Measurements from ENCODE around the gene GZMM. TPM values are rescaled to one million over a fixed set of nuclear protein-coding genes. Genes with fewer than 3 reads are reported as not detected.

Gene GZMM
- total and polyA plus RNA-seq, 2 of the 13 experiments (the other 11 are each of a cell fraction or from before 2014, with no cell fraction given): 0.07 TPM; not detected in 1

- peak; percentile 44 for TF ChIP-seq SAP130 (CRISPR knock-in tag; IDR thresholded peaks at IDR 0.05; ENCODE audit: low read depth)
- no peak for TF ChIP-seq ZSCAN22 (CRISPR knock-in tag; IDR thresholded peaks at IDR 0.05)
- TF ChIP-seq ARID3A (IDR thresholded peaks at IDR 0.05; ENCODE audit: low read depth, low read length): no peak
- no peak for TF ChIP-seq ZNF282 (IDR thresholded peaks at IDR 0.05; ENCODE audit: partially characterized antibody)
- no peak for TF ChIP-seq ZBTB2 (CRISPR knock-in tag; IDR thresholded peaks at IDR 0.05; ENCODE audit: low read depth)
- TF ChIP-seq NBN (conservative IDR thresholded peaks at IDR 0.05): no peak
- no peak for TF ChIP-seq SMAD1 (CRISPR knock-in tag; IDR thresholded peaks at IDR 0.05; ENCODE audit: borderline replicate concordance, low read depth)
- TF ChIP-seq ZNF225 (CRISPR knock-in tag; IDR thresholded peaks at IDR 0.05): no peak
- no peak for TF ChIP-seq MLLT10 (CRISPR knock-in tag; IDR thresholded peaks at IDR 0.05)
- no peak for TF ChIP-seq ZNF317 (CRISPR knock-in tag; IDR thresholded peaks at IDR 0.05)
- no peak for TF ChIP-seq MAZ (IDR thresholded peaks at IDR 0.05; ENCODE audit: borderline replicate concordance, low read depth, low read length)
- peak; percentile 50; the same call in 1 of the 2 replicates for TF ChIP-seq MAZ (CRISPR knock-in tag; IDR thresholded peaks at IDR 0.05; ENCODE audit: low read depth)
- TF ChIP-seq, protein P1, sequence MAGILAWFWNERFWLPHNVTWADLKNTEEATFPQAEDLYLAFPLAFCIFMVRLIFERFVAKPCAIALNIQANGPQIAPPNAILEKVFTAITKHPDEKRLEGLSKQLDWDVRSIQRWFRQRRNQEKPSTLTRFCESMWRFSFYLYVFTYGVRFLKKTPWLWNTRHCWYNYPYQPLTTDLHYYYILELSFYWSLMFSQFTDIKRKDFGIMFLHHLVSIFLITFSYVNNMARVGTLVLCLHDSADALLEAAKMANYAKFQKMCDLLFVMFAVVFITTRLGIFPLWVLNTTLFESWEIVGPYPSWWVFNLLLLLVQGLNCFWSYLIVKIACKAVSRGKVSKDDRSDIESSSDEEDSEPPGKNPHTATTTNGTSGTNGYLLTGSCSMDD (CRISPR knock-in tag; IDR thresholded peaks at IDR 0.05): no peak
- no peak for TF ChIP-seq PAF1 (CRISPR knock-in tag; IDR thresholded peaks at IDR 0.05)
- peak; percentile 70 for TF ChIP-seq RAD21 (CRISPR knock-in tag; IDR thresholded peaks at IDR 0.05)
- peak; percentile 40; the same call in 1 of the 2 replicates for TF ChIP-seq SALL1 (CRISPR knock-in tag; IDR thresholded peaks at IDR 0.05)
- 0 out of 2 replicates have a peak, but pooled peaks have one; percentile 54 for TF ChIP-seq ZNF468 (CRISPR knock-in tag; IDR thresholded peaks at IDR 0.05)
- TF ChIP-seq, protein P2, sequence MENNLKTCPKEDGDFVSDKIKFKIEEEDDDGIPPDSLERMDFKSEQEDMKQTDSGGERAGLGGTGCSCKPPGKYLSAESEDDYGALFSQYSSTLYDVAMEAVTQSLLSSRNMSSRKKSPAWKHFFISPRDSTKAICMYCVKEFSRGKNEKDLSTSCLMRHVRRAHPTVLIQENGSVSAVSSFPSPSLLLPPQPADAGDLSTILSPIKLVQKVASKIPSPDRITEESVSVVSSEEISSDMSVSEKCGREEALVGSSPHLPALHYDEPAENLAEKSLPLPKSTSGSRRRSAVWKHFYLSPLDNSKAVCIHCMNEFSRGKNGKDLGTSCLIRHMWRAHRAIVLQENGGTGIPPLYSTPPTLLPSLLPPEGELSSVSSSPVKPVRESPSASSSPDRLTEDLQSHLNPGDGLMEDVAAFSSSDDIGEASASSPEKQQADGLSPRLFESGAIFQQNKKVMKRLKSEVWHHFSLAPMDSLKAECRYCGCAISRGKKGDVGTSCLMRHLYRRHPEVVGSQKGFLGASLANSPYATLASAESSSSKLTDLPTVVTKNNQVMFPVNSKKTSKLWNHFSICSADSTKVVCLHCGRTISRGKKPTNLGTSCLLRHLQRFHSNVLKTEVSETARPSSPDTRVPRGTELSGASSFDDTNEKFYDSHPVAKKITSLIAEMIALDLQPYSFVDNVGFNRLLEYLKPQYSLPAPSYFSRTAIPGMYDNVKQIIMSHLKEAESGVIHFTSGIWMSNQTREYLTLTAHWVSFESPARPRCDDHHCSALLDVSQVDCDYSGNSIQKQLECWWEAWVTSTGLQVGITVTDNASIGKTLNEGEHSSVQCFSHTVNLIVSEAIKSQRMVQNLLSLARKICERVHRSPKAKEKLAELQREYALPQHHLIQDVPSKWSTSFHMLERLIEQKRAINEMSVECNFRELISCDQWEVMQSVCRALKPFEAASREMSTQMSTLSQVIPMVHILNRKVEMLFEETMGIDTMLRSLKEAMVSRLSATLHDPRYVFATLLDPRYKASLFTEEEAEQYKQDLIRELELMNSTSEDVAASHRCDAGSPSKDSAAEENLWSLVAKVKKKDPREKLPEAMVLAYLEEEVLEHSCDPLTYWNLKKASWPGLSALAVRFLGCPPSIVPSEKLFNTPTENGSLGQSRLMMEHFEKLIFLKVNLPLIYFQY (CRISPR knock-in tag; IDR thresholded peaks at IDR 0.05; ENCODE audit: borderline replicate concordance): no peak
- TF ChIP-seq, protein P3, sequence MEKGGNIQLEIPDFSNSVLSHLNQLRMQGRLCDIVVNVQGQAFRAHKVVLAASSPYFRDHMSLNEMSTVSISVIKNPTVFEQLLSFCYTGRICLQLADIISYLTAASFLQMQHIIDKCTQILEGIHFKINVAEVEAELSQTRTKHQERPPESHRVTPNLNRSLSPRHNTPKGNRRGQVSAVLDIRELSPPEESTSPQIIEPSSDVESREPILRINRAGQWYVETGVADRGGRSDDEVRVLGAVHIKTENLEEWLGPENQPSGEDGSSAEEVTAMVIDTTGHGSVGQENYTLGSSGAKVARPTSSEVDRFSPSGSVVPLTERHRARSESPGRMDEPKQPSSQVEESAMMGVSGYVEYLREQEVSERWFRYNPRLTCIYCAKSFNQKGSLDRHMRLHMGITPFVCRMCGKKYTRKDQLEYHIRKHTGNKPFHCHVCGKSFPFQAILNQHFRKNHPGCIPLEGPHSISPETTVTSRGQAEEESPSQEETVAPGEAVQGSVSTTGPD (CRISPR knock-in tag; IDR thresholded peaks at IDR 0.05): no peak
- TF ChIP-seq ARNTL (CRISPR knock-in tag; IDR thresholded peaks at IDR 0.05): no peak
These were observed 48.3 kb upstream of the GZMM start (continued) for GRCh38 chr19:495402-496111.

Measured in HepG2 (cell line).